HepG2 (cell line): ENCODE results near the gene MRPL28. TPM values are rescaled to one million over a fixed set of nuclear protein-coding genes. Genes with fewer than 3 reads are reported as not detected.

Source experiments
- CEBPB ChIP-seq: IDR thresholded peaks from 2 replicates; pipeline ENCODE4 v1.6.1; 2011; ENCODE audit warnings: low read depth, low read length, improper control_type of control experiment, borderline replicate concordance
- EHMT2 ChIP-seq: fragments of 200-600 bp; sonication (generic); IDR thresholded peaks from 2 replicates; pipeline ENCODE4 v1.7.0; 2017; ENCODE audit warnings: antibody characterized with exemption, low read depth, low read length, borderline replicate concordance
- ESRRA ChIP-seq: sonication (generic); formaldehyde crosslinking; IDR thresholded peaks from 2 replicates; pipeline ENCODE4 v1.5.1; 2020; ENCODE audit warnings: mild to moderate bottlenecking, low read depth, missing genetic modification reagents
- NFIB ChIP-seq: sonication (generic); formaldehyde crosslinking; IDR thresholded peaks from 2 replicates; pipeline ENCODE4 v1.9.0; 2021; ENCODE audit warnings: missing genetic modification reagents, mild to moderate bottlenecking, borderline replicate concordance
- PHF21A ChIP-seq: sonication (generic); formaldehyde crosslinking; IDR thresholded peaks from 2 replicates; pipeline ENCODE4 v1.5.0; 2020; ENCODE audit warnings: mild to moderate bottlenecking, missing genetic modification reagents
- POGK ChIP-seq: sonication (generic); formaldehyde crosslinking; conservative IDR thresholded peaks from 2 replicates; pipeline ENCODE4 v1.8.0; 2022; ENCODE audit warnings: mild to moderate bottlenecking, moderate library complexity, missing genetic modification reagents
- PREB ChIP-seq: sonication (generic); formaldehyde crosslinking; IDR thresholded peaks from 2 replicates; pipeline ENCODE4 v1.4.0; 2020; ENCODE audit warnings: missing genetic modification reagents
- RORA ChIP-seq: sonication (generic); formaldehyde crosslinking; IDR thresholded peaks from 2 replicates; pipeline ENCODE4 v1.5.0; 2020; ENCODE audit warnings: mild to moderate bottlenecking, missing genetic modification reagents, moderate library complexity
- SMAD9 ChIP-seq: sonication (generic); formaldehyde crosslinking; IDR thresholded peaks from 2 replicates; pipeline ENCODE4 v1.5.1; 2020; ENCODE audit warnings: mild to moderate bottlenecking, missing genetic modification reagents
- SP140L ChIP-seq: sonication (generic); formaldehyde crosslinking; IDR thresholded peaks from 2 replicates; pipeline ENCODE4 v1.4.0; 2020; ENCODE audit warnings: missing genetic modification reagents, borderline replicate concordance
- THRA ChIP-seq: sonication (generic); formaldehyde crosslinking; IDR thresholded peaks from 2 replicates; pipeline ENCODE4 v1.4.0; 2020; ENCODE audit warnings: missing genetic modification reagents, borderline replicate concordance
- ZNF274 ChIP-seq: sonication (generic); formaldehyde crosslinking; IDR thresholded peaks from 2 replicates; pipeline ENCODE4 v1.5.1; 2020; ENCODE audit warnings: mild to moderate bottlenecking, missing genetic modification reagents
- ZNF788 ChIP-seq: sonication (generic); formaldehyde crosslinking; IDR thresholded peaks from 2 replicates; pipeline ENCODE4 v1.5.0; 2020; ENCODE audit warnings: mild to moderate bottlenecking, missing genetic modification reagents, borderline replicate concordance
- ZSCAN31 ChIP-seq: sonication (generic); formaldehyde crosslinking; IDR thresholded peaks from 2 replicates; pipeline ENCODE4 v1.5.0; 2020; ENCODE audit warnings: low read depth, mild to moderate bottlenecking, missing genetic modification reagents
- polyA plus RNA-seq, 8 experiments: library from polyadenylated mRNA; depleted of rRNA in 3 of 8; stranded (reverse) in 7 of 8; unstranded in 1 of 8; fragments of >200 nt; fragmentation: Illumina TruSeq in 4 of 8; extraction: Trizol in 4 of 8; gene quantifications; 2 replicates each; pipeline versions ENCODE4 v1.2.1 to v1.2.3, GENCODE V29; 2011 to 2016; ENCODE audit warnings: low read depth in 4 of 8, missing spikeins in 1 of 8, mixed read lengths in 1 of 8; ENCODE audit not compliant: insufficient read depth in 1 of 8
- total RNA-seq, 5 experiments: library from RNA; depleted of rRNA; stranded (reverse); fragments of >200 nt; fragmentation: Illumina TruSeq; extraction: Trizol; gene quantifications; 2 replicates each; pipeline ENCODE4 v1.2.3, GENCODE V29; 2016; ENCODE audit warnings: low read depth in 1 of 5
- TF ChIP-seq, protein P1 (sequence below): sonication (generic); formaldehyde crosslinking; IDR thresholded peaks from 2 replicates; pipeline ENCODE4 v1.9.0; 2021; ENCODE audit warnings: missing genetic modification reagents, borderline replicate concordance
- TF ChIP-seq, protein P2 (sequence below): IDR thresholded peaks from 2 replicates; pipeline ENCODE4 v1.6.1; 2012; ENCODE audit warnings: inconsistent platforms
- TF ChIP-seq, protein P3 (sequence below): sonication (generic); formaldehyde crosslinking; IDR thresholded peaks from 2 replicates; pipeline ENCODE4 v1.5.1; 2020; ENCODE audit warnings: mild to moderate bottlenecking, missing genetic modification reagents, moderate library complexity

MRPL28 gene
- total and polyA plus RNA-seq, 2 of the 13 experiments (the other 11 are each of a cell fraction or from before 2014, with no cell fraction given) = 114 to 135 TPM

DNA sequence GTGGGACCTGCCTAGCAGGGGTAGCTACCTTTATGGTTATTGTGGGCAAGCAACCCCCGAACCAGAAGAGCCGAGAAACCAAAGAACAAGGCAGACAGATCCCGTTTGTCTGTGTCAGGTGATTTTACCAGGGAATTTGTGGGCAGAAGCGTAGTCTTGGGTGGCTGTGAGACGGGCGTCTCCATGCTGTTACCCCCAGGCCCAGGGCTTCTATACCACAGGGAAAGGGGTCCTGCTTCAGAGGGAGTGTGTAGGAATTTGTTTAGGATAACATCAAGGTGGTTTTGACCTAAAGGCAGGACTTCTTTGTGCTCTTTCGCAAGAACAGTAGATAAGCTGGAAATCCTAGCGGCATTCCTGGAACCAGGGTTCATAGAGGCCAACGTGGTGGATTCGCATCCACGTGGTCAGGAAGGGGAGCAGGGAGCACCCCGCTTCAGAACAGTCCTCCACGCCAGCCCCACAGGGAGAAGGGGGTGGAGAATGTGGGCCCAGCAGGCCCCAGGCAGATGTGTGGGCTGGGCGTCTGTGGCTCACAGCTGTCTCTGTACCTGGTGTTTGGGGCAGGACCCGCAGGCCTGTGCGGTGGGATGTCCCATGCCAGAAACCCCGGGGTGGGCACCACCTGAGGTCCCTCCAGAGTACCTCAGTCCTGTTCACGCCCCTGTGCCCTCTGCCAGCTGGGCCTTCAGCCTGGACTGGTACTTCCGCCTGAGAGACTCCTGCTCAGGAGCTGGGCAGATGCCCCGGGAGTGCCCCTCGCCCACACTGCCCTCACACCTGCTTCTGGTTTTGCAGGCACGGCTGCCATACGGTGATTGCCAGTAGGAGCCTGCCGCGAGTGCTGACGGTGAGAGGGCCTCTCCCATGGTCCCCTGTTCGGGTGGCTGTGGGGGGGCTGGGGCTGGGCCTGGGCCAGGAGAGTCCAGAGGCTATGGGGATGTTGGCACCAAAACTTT, 35.5 kb upstream of the MRPL28 start (continued):
- TF ChIP-seq NFIB (CRISPR knock-in tag) (no peak), RORA (CRISPR knock-in tag) (no peak), THRA (CRISPR knock-in tag) (peak; percentile 97), POGK (peak; percentile 74), PREB (no peak), SMAD9 (CRISPR knock-in tag) (no peak), ESRRA (no peak; the same call in 1 of the 2 replicates), ZSCAN31 (CRISPR knock-in tag) (peak; percentile 27), ZNF274 (CRISPR knock-in tag) (no peak), PHF21A (CRISPR knock-in tag) (peak; percentile 96), ZNF788 (peak; percentile 93), CEBPB (peak; percentile 98), SP140L (CRISPR knock-in tag) (no peak), EHMT2 (no peak)
- TF ChIP-seq, protein P1, sequence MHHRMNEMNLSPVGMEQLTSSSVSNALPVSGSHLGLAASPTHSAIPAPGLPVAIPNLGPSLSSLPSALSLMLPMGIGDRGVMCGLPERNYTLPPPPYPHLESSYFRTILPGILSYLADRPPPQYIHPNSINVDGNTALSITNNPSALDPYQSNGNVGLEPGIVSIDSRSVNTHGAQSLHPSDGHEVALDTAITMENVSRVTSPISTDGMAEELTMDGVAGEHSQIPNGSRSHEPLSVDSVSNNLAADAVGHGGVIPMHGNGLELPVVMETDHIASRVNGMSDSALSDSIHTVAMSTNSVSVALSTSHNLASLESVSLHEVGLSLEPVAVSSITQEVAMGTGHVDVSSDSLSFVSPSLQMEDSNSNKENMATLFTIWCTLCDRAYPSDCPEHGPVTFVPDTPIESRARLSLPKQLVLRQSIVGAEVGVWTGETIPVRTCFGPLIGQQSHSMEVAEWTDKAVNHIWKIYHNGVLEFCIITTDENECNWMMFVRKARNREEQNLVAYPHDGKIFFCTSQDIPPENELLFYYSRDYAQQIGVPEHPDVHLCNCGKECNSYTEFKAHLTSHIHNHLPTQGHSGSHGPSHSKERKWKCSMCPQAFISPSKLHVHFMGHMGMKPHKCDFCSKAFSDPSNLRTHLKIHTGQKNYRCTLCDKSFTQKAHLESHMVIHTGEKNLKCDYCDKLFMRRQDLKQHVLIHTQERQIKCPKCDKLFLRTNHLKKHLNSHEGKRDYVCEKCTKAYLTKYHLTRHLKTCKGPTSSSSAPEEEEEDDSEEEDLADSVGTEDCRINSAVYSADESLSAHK (CRISPR knock-in tag) = no peak
- TF ChIP-seq, protein P2, sequence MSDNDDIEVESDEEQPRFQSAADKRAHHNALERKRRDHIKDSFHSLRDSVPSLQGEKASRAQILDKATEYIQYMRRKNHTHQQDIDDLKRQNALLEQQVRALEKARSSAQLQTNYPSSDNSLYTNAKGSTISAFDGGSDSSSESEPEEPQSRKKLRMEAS = peak; percentile 99
- TF ChIP-seq, protein P3, sequence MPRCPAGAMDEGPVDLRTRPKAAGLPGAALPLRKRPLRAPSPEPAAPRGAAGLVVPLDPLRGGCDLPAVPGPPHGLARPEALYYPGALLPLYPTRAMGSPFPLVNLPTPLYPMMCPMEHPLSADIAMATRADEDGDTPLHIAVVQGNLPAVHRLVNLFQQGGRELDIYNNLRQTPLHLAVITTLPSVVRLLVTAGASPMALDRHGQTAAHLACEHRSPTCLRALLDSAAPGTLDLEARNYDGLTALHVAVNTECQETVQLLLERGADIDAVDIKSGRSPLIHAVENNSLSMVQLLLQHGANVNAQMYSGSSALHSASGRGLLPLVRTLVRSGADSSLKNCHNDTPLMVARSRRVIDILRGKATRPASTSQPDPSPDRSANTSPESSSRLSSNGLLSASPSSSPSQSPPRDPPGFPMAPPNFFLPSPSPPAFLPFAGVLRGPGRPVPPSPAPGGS (CRISPR knock-in tag) = 0 out of 2 replicates have a peak, but pooled peaks have one; percentile 45
